ENCODE data around the gene HIPK1. TPM values are rescaled to one million over a fixed set of nuclear protein-coding genes. Genes with fewer than 3 reads are reported as not detected.

Gene HIPK1
- total RNA-seq, 1 experiment from 2014 or later: 40.1 TPM

DNA sequence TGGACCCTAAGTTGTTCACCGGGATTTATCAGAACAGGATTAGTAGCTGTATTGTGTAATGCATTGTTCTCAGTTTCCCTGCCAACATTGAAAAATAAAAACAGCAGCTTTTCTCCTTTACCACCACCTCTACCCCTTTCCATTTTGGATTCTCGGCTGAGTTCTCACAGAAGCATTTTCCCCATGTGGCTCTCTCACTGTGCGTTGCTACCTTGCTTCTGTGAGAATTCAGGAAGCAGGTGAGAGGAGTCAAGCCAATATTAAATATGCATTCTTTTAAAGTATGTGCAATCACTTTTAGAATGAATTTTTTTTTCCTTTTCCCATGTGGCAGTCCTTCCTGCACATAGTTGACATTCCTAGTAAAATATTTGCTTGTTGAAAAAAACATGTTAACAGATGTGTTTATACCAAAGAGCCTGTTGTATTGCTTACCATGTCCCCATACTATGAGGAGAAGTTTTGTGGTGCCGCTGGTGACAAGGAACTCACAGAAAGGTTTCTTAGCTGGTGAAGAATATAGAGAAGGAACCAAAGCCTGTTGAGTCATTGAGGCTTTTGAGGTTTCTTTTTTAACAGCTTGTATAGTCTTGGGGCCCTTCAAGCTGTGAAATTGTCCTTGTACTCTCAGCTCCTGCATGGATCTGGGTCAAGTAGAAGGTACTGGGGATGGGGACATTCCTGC lies 46.2 kb downstream of the HIPK1 start:
- Histone ChIP-seq H3K9me2 (ENCODE audit: insufficient read depth) (no peaks in the 10 kb centered on the region), H3K27ac (ENCODE audit: low read depth, low read length) (no peak overlapping the region), H2AFZ (ENCODE audit: low read depth, low read length, poor library complexity, severe bottlenecking) (no peak overlapping the region), H3K9me3 (ENCODE audit: control insufficient read depth in 1 of 2, insufficient read depth in 1 of 2, low read depth in 1 of 2, low read length in 2 of 2) (no peaks in the 10 kb centered on the region), H3K4me2 (ENCODE audit: low read length) (no peak overlapping the region), H3K36me3 (ENCODE audit: control insufficient read depth in 1 of 2, insufficient read depth in 2 of 2, low read length in 2 of 2) (peaks cover 20 to 27% of the 10 kb centered on the region in 2 experiments; a peak in 2 of 4 replicates), H3K79me2 (ENCODE audit: insufficient read depth, low read length) (no peaks in the 10 kb centered on the region), H3K4me1 (ENCODE audit: control insufficient read depth in 1 of 2, insufficient read depth in 2 of 2, low read length in 2 of 2) (peaks cover 5 to 10% of the 10 kb centered on the region in 2 experiments; a peak in 3 of 4 replicates), H4K20me1 (ENCODE audit: insufficient read depth) (no peaks in the 10 kb centered on the region), H3K4me3 (replicated peaks in 1 of 2; ENCODE audit: low read depth in 1 of 2, low read length in 2 of 2) (no peak overlapping the region), H3K9ac (ENCODE audit: low read length) (no peak overlapping the region), H3K27me3 (ENCODE audit: insufficient read depth, low read length) (no peaks in the 10 kb centered on the region)
- TF ChIP-seq ZNF274 (IDR thresholded peaks at IDR 0.05; ENCODE audit: low read depth, low read length) (no peak), REST (IDR thresholded peaks at IDR 0.05; ENCODE audit: low read depth) (no peak), EZH2phosphoT487 (IDR thresholded peaks at IDR 0.05; ENCODE audit: borderline replicate concordance) (no peak), RAD21 (IDR thresholded peaks at IDR 0.05; ENCODE audit: low read depth) (no peak), ZFX (IDR thresholded peaks at IDR 0.05) (no peak)
- DNase-seq (ENCODE audit: low read depth, low spot score): no peak
- ChIA-PET POLR2A (no interaction called here), RAD21 (ENCODE audit: low non-redundant PET in 1 of 2, low total read pairs in 2 of 2, uncharacterized antibody in 2 of 2, unreplicated experiment in 2 of 2) (no interaction called here), CTCF (interaction anchor here (6.3 kb wide), 1 partner anchor 307 kb away, joined by 87 read pairs; no protein-coding TSS in a partner anchor)
- no TSS peak for BruUV-seq (replicated peaks)
- no peak for ATAC-seq
- intact Hi-C loops (cut with micrococcal nuclease): loop anchor here (5.0 to 10.0 kb wide), 4 partner anchors 242 to 1139 kb away; no protein-coding TSS in a partner anchor
